H9 (cell line): ENCODE results near the gene WNT3. TPM values are rescaled to one million over a fixed set of nuclear protein-coding genes. Genes with fewer than 3 reads are reported as not detected.

Source experiments
- DNase-seq: peaks from one replicate; pipeline ENCODE4 v3.0.0-alpha.2; 2017
- H2AFZ ChIP-seq: one replicate; pipeline ENCODE4 v1.6.1; 2013; ENCODE audit warnings: mild to moderate bottlenecking, low read length, control low read depth, moderate library complexity
- H2AK5ac ChIP-seq: 2 replicates; pipeline ENCODE4 v1.6.1; 2013; ENCODE audit warnings: low read length, control low read depth, mixed read lengths; ENCODE audit not compliant: insufficient read length
- H2BK120ac ChIP-seq: one replicate; pipeline ENCODE4 v1.6.1; 2013; ENCODE audit warnings: low read depth, mild to moderate bottlenecking, low read length, control low read depth, inconsistent platforms; ENCODE audit not compliant: poor library complexity, severe bottlenecking
- H2BK12ac ChIP-seq: 2 replicates; pipeline ENCODE4 v1.6.1; 2013; ENCODE audit warnings: low read length, control low read depth, mixed read lengths, low read depth; ENCODE audit not compliant: insufficient read length
- H2BK15ac ChIP-seq: 2 replicates; pipeline ENCODE4 v1.6.1; 2013; ENCODE audit warnings: low read depth, low read length, control low read depth
- H2BK20ac ChIP-seq: one replicate; pipeline ENCODE4 v1.6.1; 2013; ENCODE audit warnings: low read depth, mild to moderate bottlenecking, low read length, control low read depth, inconsistent platforms; ENCODE audit not compliant: poor library complexity, severe bottlenecking
- H2BK5ac ChIP-seq: 2 replicates; pipeline ENCODE4 v1.6.1; 2013; ENCODE audit warnings: low read length, control low read depth, mixed read lengths; ENCODE audit not compliant: insufficient read length
- H3K14ac ChIP-seq: 2 replicates; pipeline ENCODE4 v1.6.1; 2013; ENCODE audit warnings: low read length, control low read depth; ENCODE audit not compliant: insufficient read depth
- H3K18ac ChIP-seq: 2 replicates; pipeline ENCODE4 v1.6.1; 2013; ENCODE audit warnings: low read depth, mild to moderate bottlenecking, mixed read lengths, low read length, control low read depth; ENCODE audit not compliant: insufficient read length
- H3K23ac ChIP-seq: 2 replicates; pipeline ENCODE4 v1.6.1; 2013; ENCODE audit warnings: low read length, control low read depth, mixed read lengths, low read depth; ENCODE audit not compliant: insufficient read length
- H3K23me2 ChIP-seq: 2 replicates; pipeline ENCODE4 v1.6.1; 2013; ENCODE audit warnings: low read depth, mild to moderate bottlenecking, mixed read lengths, low read length, control low read depth; ENCODE audit not compliant: insufficient read length, poor library complexity, severe bottlenecking
- H3K27ac ChIP-seq: 2 replicates; pipeline ENCODE4 v1.5.1; 2013; ENCODE audit warnings: low read length, control low read depth, mixed read lengths, low read depth; ENCODE audit not compliant: insufficient read length
- H3K27me3 ChIP-seq: 2 replicates; pipeline ENCODE4 v1.6.1; 2013; ENCODE audit warnings: low read length, control low read depth, inconsistent platforms; ENCODE audit not compliant: insufficient read depth
- H3K4ac ChIP-seq: 2 replicates; pipeline ENCODE4 v1.6.1; 2013; ENCODE audit warnings: low read depth, mild to moderate bottlenecking, control low read depth, inconsistent platforms, low read length, moderate library complexity
- H3K4me1 ChIP-seq: 2 replicates; pipeline ENCODE4 v1.6.1; 2013; ENCODE audit warnings: low read length, control low read depth, inconsistent platforms; ENCODE audit not compliant: insufficient read depth
- H3K4me2 ChIP-seq: 2 replicates; pipeline ENCODE4 v1.6.1; 2013; ENCODE audit warnings: low read length, control low read depth, mixed read lengths; ENCODE audit not compliant: insufficient read length, insufficient read depth
- H3K56ac ChIP-seq: 2 replicates; pipeline ENCODE4 v1.6.1; 2013; ENCODE audit warnings: low read depth, mild to moderate bottlenecking, mixed read lengths, low read length, control low read depth; ENCODE audit not compliant: insufficient read length
- H3K79me1 ChIP-seq: 2 replicates; pipeline ENCODE4 v1.6.1; 2013; ENCODE audit warnings: low read depth, mild to moderate bottlenecking, moderate library complexity, low read length, control low read depth, inconsistent platforms; ENCODE audit not compliant: insufficient read depth, poor library complexity, severe bottlenecking
- H3K79me2 ChIP-seq: 2 replicates; pipeline ENCODE4 v1.6.1; 2013; ENCODE audit warnings: low read length, control low read depth, inconsistent platforms; ENCODE audit not compliant: insufficient read depth
- H3K9ac ChIP-seq: 2 replicates; pipeline ENCODE4 v1.6.1; 2013; ENCODE audit warnings: low read length, control low read depth, mixed read lengths; ENCODE audit not compliant: insufficient read length; ENCODE audit errors: extremely low read depth
- H3K9me3 ChIP-seq: one replicate; pipeline ENCODE4 v1.6.1; 2013; ENCODE audit warnings: low read depth, low read length, inconsistent platforms; ENCODE audit not compliant: control insufficient read depth
- H3T11ph ChIP-seq: one replicate; pipeline ENCODE4 v1.6.1; 2013; ENCODE audit warnings: mild to moderate bottlenecking, low read length, control low read depth, inconsistent platforms
- H4K20me1 ChIP-seq: one replicate; pipeline ENCODE4 v1.6.1; 2013; ENCODE audit not compliant: control insufficient read depth, insufficient read length, insufficient read depth
- H4K5ac ChIP-seq: 2 replicates; pipeline ENCODE4 v1.6.1; 2013; ENCODE audit warnings: low read depth, mild to moderate bottlenecking, mixed read lengths, low read length, control low read depth; ENCODE audit not compliant: insufficient read length
- H4K8ac ChIP-seq: replicated peaks from 2 replicates; pipeline ENCODE4 v1.6.1; 2013; ENCODE audit warnings: low read length, control low read depth, mixed read lengths, low read depth; ENCODE audit not compliant: insufficient read length
- H4K91ac ChIP-seq: 2 replicates; pipeline ENCODE4 v1.6.1; 2013; ENCODE audit warnings: low read depth, mild to moderate bottlenecking, moderate library complexity, mixed read lengths, low read length, control low read depth; ENCODE audit not compliant: insufficient read length
- H3K27ac Mint-ChIP-seq, 3 experiments: 2 replicates in 2 of 3; 3 replicates in 1 of 3; pipeline ENCODE4 v1.8.0; 2020 to 2021; ENCODE audit warnings: mixed read lengths in 3 of 3, mild to moderate bottlenecking in 1 of 3, moderate library complexity in 1 of 3
- H3K27me3 Mint-ChIP-seq: 2 replicates; pipeline ENCODE4 v1.8.0; 2021; ENCODE audit warnings: low read depth, mild to moderate bottlenecking, moderate library complexity, mixed read lengths
- H3K36me3 Mint-ChIP-seq, 3 experiments: 2 replicates in 2 of 3; 3 replicates in 1 of 3; pipeline ENCODE4 v1.8.0; 2020 to 2021; ENCODE audit warnings: low read depth in 3 of 3, mixed read lengths in 3 of 3; ENCODE audit not compliant: insufficient read depth in 1 of 3
- H3K4me1 Mint-ChIP-seq, 2 experiments: 2 replicates each; pipeline ENCODE4 v1.8.0; 2020; ENCODE audit warnings: mixed read lengths in 2 of 2
- H3K4me3 Mint-ChIP-seq, 2 experiments: 2 replicates in 1 of 2; 3 replicates in 1 of 2; pipeline ENCODE4 v1.8.0; 2020 to 2021; ENCODE audit warnings: mild to moderate bottlenecking in 2 of 2, mixed read lengths in 2 of 2, moderate library complexity in 1 of 2
- H3K9me3 Mint-ChIP-seq, 2 experiments: 2 replicates in 1 of 2; 3 replicates in 1 of 2; pipeline ENCODE4 v1.8.0; 2020; ENCODE audit warnings: mild to moderate bottlenecking in 2 of 2, mixed read lengths in 2 of 2, moderate library complexity in 1 of 2
- whole genome bisulfite sequencing: extraction: QIAGEN DNeasy Blood & Tissue Kit; methylation state at CpG from one replicate; pipeline ENCODE4 v1.1.7; 2013; ENCODE audit warnings: missing lambda C conversion rate, low lambda C conversion rate, mixed read lengths; ENCODE audit not compliant: insufficient read length; ENCODE audit errors: extremely low coverage; 5-methylcytosine and 5-hydroxymethylcytosine counted together
- total RNA-seq: library from RNA; stranded (reverse); gene quantifications from 2 replicates; pipeline ENCODE4 v1.2.1, GENCODE V29; 2021
- TF ChIP-seq, protein P1 (sequence below): fragments of 200-600 bp; sonication (generic); conservative IDR thresholded peaks from 3 replicates; pipeline ENCODE4 v1.8.0; 2021; ENCODE audit warnings: antibody characterized with exemption, mild to moderate bottlenecking

Gene WNT3
- total RNA-seq, 1 experiment from 2014 or later, result 22.4 TPM

- H2BK15ac ChIP-seq, result no peak overlapping the region
- peaks cover 0 to 2% (median 0%) of the 10 kb centered on the region in 3 experiments; a peak in 1 of 7 replicates for H3K36me3 Mint-ChIP-seq
- H2BK20ac ChIP-seq, result no peak overlapping the region
- no peak overlapping the region for H3K4me2 ChIP-seq
- H4K8ac ChIP-seq, result no peak overlapping the region
- H3K4me1 Mint-ChIP-seq, result peaks cover 52 to 68% of the 10 kb centered on the region in 2 experiments
- H4K91ac ChIP-seq, result no peak overlapping the region
- H3K79me1 ChIP-seq, result no peaks in the 10 kb centered on the region
- TF ChIP-seq, protein P1, sequence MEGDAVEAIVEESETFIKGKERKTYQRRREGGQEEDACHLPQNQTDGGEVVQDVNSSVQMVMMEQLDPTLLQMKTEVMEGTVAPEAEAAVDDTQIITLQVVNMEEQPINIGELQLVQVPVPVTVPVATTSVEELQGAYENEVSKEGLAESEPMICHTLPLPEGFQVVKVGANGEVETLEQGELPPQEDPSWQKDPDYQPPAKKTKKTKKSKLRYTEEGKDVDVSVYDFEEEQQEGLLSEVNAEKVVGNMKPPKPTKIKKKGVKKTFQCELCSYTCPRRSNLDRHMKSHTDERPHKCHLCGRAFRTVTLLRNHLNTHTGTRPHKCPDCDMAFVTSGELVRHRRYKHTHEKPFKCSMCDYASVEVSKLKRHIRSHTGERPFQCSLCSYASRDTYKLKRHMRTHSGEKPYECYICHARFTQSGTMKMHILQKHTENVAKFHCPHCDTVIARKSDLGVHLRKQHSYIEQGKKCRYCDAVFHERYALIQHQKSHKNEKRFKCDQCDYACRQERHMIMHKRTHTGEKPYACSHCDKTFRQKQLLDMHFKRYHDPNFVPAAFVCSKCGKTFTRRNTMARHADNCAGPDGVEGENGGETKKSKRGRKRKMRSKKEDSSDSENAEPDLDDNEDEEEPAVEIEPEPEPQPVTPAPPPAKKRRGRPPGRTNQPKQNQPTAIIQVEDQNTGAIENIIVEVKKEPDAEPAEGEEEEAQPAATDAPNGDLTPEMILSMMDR, result no peak
- no peak overlapping the region for H2BK12ac ChIP-seq
- peaks cover 7% of the 10 kb centered on the region; the same call in 1 of the 2 replicates for H3K4me1 ChIP-seq
- peaks cover 4% of the 10 kb centered on the region for H3K23me2 ChIP-seq
- H3K9me3 Mint-ChIP-seq, result no peaks in the 10 kb centered on the region; a peak in 2 of 5 replicates
- no peaks in the 10 kb centered on the region for H3K9me3 ChIP-seq
- no peak overlapping the region for H4K5ac ChIP-seq
- no peak overlapping the region for H2AFZ ChIP-seq
- no peak overlapping the region for H3K23ac ChIP-seq
- H3K79me2 ChIP-seq, result no peaks in the 10 kb centered on the region
- H2AK5ac ChIP-seq, result no peak overlapping the region
- H4K20me1 ChIP-seq, result no peaks in the 10 kb centered on the region
- H3K4me3 Mint-ChIP-seq, result no peak overlapping the region
- H3K27me3 ChIP-seq, result peaks cover 11% of the 10 kb centered on the region; the same call in 1 of the 2 replicates
- no peak overlapping the region for H2BK5ac ChIP-seq
- H3K18ac ChIP-seq, result no peak overlapping the region
- no peak overlapping the region for H3K14ac ChIP-seq
- no peak overlapping the region for H3K27ac Mint-ChIP-seq
- no peak overlapping the region for H3K56ac ChIP-seq
- no peak overlapping the region for H3K4ac ChIP-seq
- H2BK120ac ChIP-seq, result no peak overlapping the region
- H3K27ac ChIP-seq, result no peak overlapping the region
- H3K27me3 Mint-ChIP-seq, result peaks cover 26% of the 10 kb centered on the region
- no peak for DNase-seq
- H3K9ac ChIP-seq, result no peak overlapping the region
- WGBS, result no CpG with 5 or more reads among the region's 11 CpGs
- no peak overlapping the region for H3T11ph ChIP-seq
Measured at GRCh38 chr17:46811978-46812583, 6.4 kb downstream of the WNT3 start.
